ENCODE data around the gene PACRGL. TPM values are rescaled to one million over a fixed set of nuclear protein-coding genes. Genes with fewer than 3 reads are reported as not detected.

The PACRGL gene
- total and polyA plus RNA-seq, 9 of the 15 experiments (the other 6 are each of a cell fraction or from before 2014, with no cell fraction given), result 6.6 to 55.0 (median 27.5) TPM

GRCh38 chr4:20681271-20681670 is 19.0 kb upstream of the PACRGL start:
- no peak overlapping the region for H3K4me2 ChIP-seq (ENCODE audit: insufficient read depth, low read length)
- H3K79me2 ChIP-seq (ENCODE audit: control insufficient read depth, insufficient read depth, low read length), result no peaks in the 10 kb centered on the region
- FAIRE-seq (no peak), DNase-seq (ENCODE audit: extremely low read depth in 1 of 4, low spot score in 3 of 4) (no peak), ATAC-seq (no peak)
- BruUV-seq (replicated peaks), result no TSS peak
- WGBS (ENCODE audit: insufficient coverage, low coverage, missing lambda C conversion rate), result 0% methylated on average over 1 of the region's 1 CpG
- no peaks in the 10 kb centered on the region for H3K4me1 ChIP-seq (replicated peaks in 1 of 2; ENCODE audit: control insufficient read depth in 2 of 2, insufficient read depth in 2 of 2, low read length in 2 of 2)
- intact Hi-C loops (cut with micrococcal nuclease), result loop anchor here (10.0 kb wide), 1 partner anchor 386 kb away; no protein-coding TSS in a partner anchor
- H3K36me3 ChIP-seq (ENCODE audit: control insufficient read depth, insufficient read depth, low read length), result no peaks in the 10 kb centered on the region
- no peaks in the 10 kb centered on the region for H3K9me1 ChIP-seq (ENCODE audit: control insufficient read depth, insufficient read depth, low read length)
- H3K9me3 ChIP-seq (replicated peaks; ENCODE audit: control insufficient read depth, insufficient read depth, low read depth, low read length), result no peaks in the 10 kb centered on the region
- no peaks in the 10 kb centered on the region for H4K20me1 ChIP-seq (replicated peaks; ENCODE audit: control insufficient read depth, insufficient read depth, low read length)
- TF ChIP-seq RB1 (IDR thresholded peaks at IDR 0.05; ENCODE audit: low read depth), result no peak
- TF ChIP-seq NFE2L1 (tag; IDR thresholded peaks at IDR 0.05; ENCODE audit: borderline replicate concordance, low read depth), result no peak
- no peak for TF ChIP-seq KHSRP (IDR thresholded peaks at IDR 0.05)
- TF ChIP-seq ZFP36 (IDR thresholded peaks at IDR 0.05; ENCODE audit: low read depth, low read length, partially characterized antibody), result no peak
- TF ChIP-seq MLX (CRISPR knock-in tag; conservative IDR thresholded peaks at IDR 0.05), result no peak
- H3K27ac ChIP-seq (ENCODE audit: extremely low read depth, low read depth, low read length), result no peak overlapping the region
- no peak overlapping the region for H3K9ac ChIP-seq (ENCODE audit: insufficient read depth in 1 of 2, low read depth in 2 of 2, low read length in 2 of 2)
- in situ Hi-C loops (cut with MboI), result loop anchor here (25.0 kb wide), 1 partner anchor 1994 kb away; no protein-coding TSS in a partner anchor
- H3K27me3 ChIP-seq (ENCODE audit: control insufficient read depth in 2 of 2, insufficient read depth in 2 of 2, low read length in 2 of 2), result no peaks in the 10 kb centered on the region; a peak in 1 of 5 replicates
- CTCF ChIA-PET (ENCODE audit: low intra/inter-chr PET ratio), result no interaction called here
- H2AFZ ChIP-seq (ENCODE audit: low read depth, low read length), result no peak overlapping the region
- POLR2A ChIA-PET, result interaction anchor here (0.7 kb wide), 1 partner anchor 153 kb away, joined by 3 read pairs; no protein-coding TSS in a partner anchor
- no peak overlapping the region for H3K4me3 ChIP-seq

- Histone ChIP-seq H3K79me2 (ENCODE audit: control insufficient read depth, insufficient read depth, low read length) (no peaks in the 10 kb centered on the region), H3K4me1 (replicated peaks in 1 of 2; ENCODE audit: control insufficient read depth in 2 of 2, insufficient read depth in 2 of 2, low read length in 2 of 2) (no peaks in the 10 kb centered on the region), H3K27ac (ENCODE audit: extremely low read depth, low read depth, low read length) (no peak overlapping the region), H3K36me3 (ENCODE audit: control insufficient read depth, insufficient read depth, low read length) (no peaks in the 10 kb centered on the region), H3K4me2 (ENCODE audit: insufficient read depth, low read length) (no peak overlapping the region), H3K4me3 (no peak overlapping the region), H3K27me3 (ENCODE audit: control insufficient read depth in 2 of 2, insufficient read depth in 2 of 2, low read length in 2 of 2) (no peaks in the 10 kb centered on the region; a peak in 1 of 5 replicates), H3K9ac (ENCODE audit: insufficient read depth in 1 of 2, low read depth in 2 of 2, low read length in 2 of 2) (no peak overlapping the region), H3K9me3 (replicated peaks; ENCODE audit: control insufficient read depth, insufficient read depth, low read depth, low read length) (no peaks in the 10 kb centered on the region), H4K20me1 (replicated peaks; ENCODE audit: control insufficient read depth, insufficient read depth, low read length) (no peaks in the 10 kb centered on the region), H2AFZ (ENCODE audit: low read depth, low read length) (no peak overlapping the region), H3K9me1 (ENCODE audit: control insufficient read depth, insufficient read depth, low read length) (no peaks in the 10 kb centered on the region)
- FAIRE-seq (no peak), DNase-seq (ENCODE audit: extremely low read depth in 1 of 4, low spot score in 3 of 4) (no peak), ATAC-seq (peak; percentile 38; the same call in 2 of the 3 replicates)
- POLR2A ChIA-PET, result no interaction called here
- intact Hi-C loops (cut with micrococcal nuclease) (loop anchor here (10.0 kb wide), 1 partner anchor 388 kb away; no protein-coding TSS in a partner anchor), in situ Hi-C loops (cut with MboI) (loop anchor here (25.0 kb wide), 1 partner anchor 1996 kb away; no protein-coding TSS in a partner anchor)
- 0% methylated on average over 3 of the region's 3 CpGs for WGBS (ENCODE audit: insufficient coverage, low coverage, missing lambda C conversion rate)
- no TSS peak for BruUV-seq (replicated peaks)
- CTCF ChIA-PET (ENCODE audit: low intra/inter-chr PET ratio), result no interaction called here
- TF ChIP-seq SREBF2 (CRISPR knock-in tag; IDR thresholded peaks at IDR 0.05), result no peak
- TF ChIP-seq, protein P1, sequence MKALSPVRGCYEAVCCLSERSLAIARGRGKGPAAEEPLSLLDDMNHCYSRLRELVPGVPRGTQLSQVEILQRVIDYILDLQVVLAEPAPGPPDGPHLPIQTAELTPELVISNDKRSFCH (CRISPR knock-in tag; IDR thresholded peaks at IDR 0.05), result no peak
- TF ChIP-seq, protein P1 (tag; IDR thresholded peaks at IDR 0.05), result no peak
- TF ChIP-seq, protein P2, sequence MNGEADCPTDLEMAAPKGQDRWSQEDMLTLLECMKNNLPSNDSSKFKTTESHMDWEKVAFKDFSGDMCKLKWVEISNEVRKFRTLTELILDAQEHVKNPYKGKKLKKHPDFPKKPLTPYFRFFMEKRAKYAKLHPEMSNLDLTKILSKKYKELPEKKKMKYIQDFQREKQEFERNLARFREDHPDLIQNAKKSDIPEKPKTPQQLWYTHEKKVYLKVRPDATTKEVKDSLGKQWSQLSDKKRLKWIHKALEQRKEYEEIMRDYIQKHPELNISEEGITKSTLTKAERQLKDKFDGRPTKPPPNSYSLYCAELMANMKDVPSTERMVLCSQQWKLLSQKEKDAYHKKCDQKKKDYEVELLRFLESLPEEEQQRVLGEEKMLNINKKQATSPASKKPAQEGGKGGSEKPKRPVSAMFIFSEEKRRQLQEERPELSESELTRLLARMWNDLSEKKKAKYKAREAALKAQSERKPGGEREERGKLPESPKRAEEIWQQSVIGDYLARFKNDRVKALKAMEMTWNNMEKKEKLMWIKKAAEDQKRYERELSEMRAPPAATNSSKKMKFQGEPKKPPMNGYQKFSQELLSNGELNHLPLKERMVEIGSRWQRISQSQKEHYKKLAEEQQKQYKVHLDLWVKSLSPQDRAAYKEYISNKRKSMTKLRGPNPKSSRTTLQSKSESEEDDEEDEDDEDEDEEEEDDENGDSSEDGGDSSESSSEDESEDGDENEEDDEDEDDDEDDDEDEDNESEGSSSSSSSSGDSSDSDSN (IDR thresholded peaks at IDR 0.05; ENCODE audit: borderline replicate concordance in 1 of 2, low read depth in 2 of 2, low read length in 2 of 2), result no peak
- no peak for TF ChIP-seq CHCHD3 (CRISPR knock-in tag; IDR thresholded peaks at IDR 0.05)
- TF ChIP-seq HDGF (IDR thresholded peaks at IDR 0.05), result no peak
- no peak for TF ChIP-seq RFX1 (IDR thresholded peaks at IDR 0.05)
- TF ChIP-seq BHLHE40 (IDR thresholded peaks at IDR 0.05; ENCODE audit: low read length), result no peak
- TF ChIP-seq SUPT5H (IDR thresholded peaks at IDR 0.05), result no peak
Measured at GRCh38 chr4:20682853-20683252, 17.4 kb upstream of the PACRGL start.
